H9 (cell line): Measurements from ENCODE around the gene WIZ. TPM values are rescaled to one million over a fixed set of nuclear protein-coding genes. Genes with fewer than 3 reads are reported as not detected.

Experiments
- DNase-seq: peaks from one replicate; pipeline ENCODE4 v3.0.0-alpha.2; 2017
- H2AFZ ChIP-seq: one replicate; pipeline ENCODE4 v1.6.1; 2013; ENCODE audit warnings: mild to moderate bottlenecking, low read length, control low read depth, moderate library complexity
- H2AK5ac ChIP-seq: 2 replicates; pipeline ENCODE4 v1.6.1; 2013; ENCODE audit warnings: low read length, control low read depth, mixed read lengths; ENCODE audit not compliant: insufficient read length
- H2BK120ac ChIP-seq: one replicate; pipeline ENCODE4 v1.6.1; 2013; ENCODE audit warnings: low read depth, mild to moderate bottlenecking, low read length, control low read depth, inconsistent platforms; ENCODE audit not compliant: poor library complexity, severe bottlenecking
- H2BK12ac ChIP-seq: 2 replicates; pipeline ENCODE4 v1.6.1; 2013; ENCODE audit warnings: low read length, control low read depth, mixed read lengths, low read depth; ENCODE audit not compliant: insufficient read length
- H2BK15ac ChIP-seq: 2 replicates; pipeline ENCODE4 v1.6.1; 2013; ENCODE audit warnings: low read depth, low read length, control low read depth
- H2BK20ac ChIP-seq: one replicate; pipeline ENCODE4 v1.6.1; 2013; ENCODE audit warnings: low read depth, mild to moderate bottlenecking, low read length, control low read depth, inconsistent platforms; ENCODE audit not compliant: poor library complexity, severe bottlenecking
- H2BK5ac ChIP-seq: 2 replicates; pipeline ENCODE4 v1.6.1; 2013; ENCODE audit warnings: low read length, control low read depth, mixed read lengths; ENCODE audit not compliant: insufficient read length
- H3K14ac ChIP-seq: 2 replicates; pipeline ENCODE4 v1.6.1; 2013; ENCODE audit warnings: low read length, control low read depth; ENCODE audit not compliant: insufficient read depth
- H3K18ac ChIP-seq: 2 replicates; pipeline ENCODE4 v1.6.1; 2013; ENCODE audit warnings: low read depth, mild to moderate bottlenecking, mixed read lengths, low read length, control low read depth; ENCODE audit not compliant: insufficient read length
- H3K23ac ChIP-seq: 2 replicates; pipeline ENCODE4 v1.6.1; 2013; ENCODE audit warnings: low read length, control low read depth, mixed read lengths, low read depth; ENCODE audit not compliant: insufficient read length
- H3K23me2 ChIP-seq: 2 replicates; pipeline ENCODE4 v1.6.1; 2013; ENCODE audit warnings: low read depth, mild to moderate bottlenecking, mixed read lengths, low read length, control low read depth; ENCODE audit not compliant: insufficient read length, poor library complexity, severe bottlenecking
- H3K27ac ChIP-seq: 2 replicates; pipeline ENCODE4 v1.5.1; 2013; ENCODE audit warnings: low read length, control low read depth, mixed read lengths, low read depth; ENCODE audit not compliant: insufficient read length
- H3K27me3 ChIP-seq: 2 replicates; pipeline ENCODE4 v1.6.1; 2013; ENCODE audit warnings: low read length, control low read depth, inconsistent platforms; ENCODE audit not compliant: insufficient read depth
- H3K4ac ChIP-seq: 2 replicates; pipeline ENCODE4 v1.6.1; 2013; ENCODE audit warnings: low read depth, mild to moderate bottlenecking, control low read depth, inconsistent platforms, low read length, moderate library complexity
- H3K4me1 ChIP-seq: 2 replicates; pipeline ENCODE4 v1.6.1; 2013; ENCODE audit warnings: low read length, control low read depth, inconsistent platforms; ENCODE audit not compliant: insufficient read depth
- H3K4me2 ChIP-seq: 2 replicates; pipeline ENCODE4 v1.6.1; 2013; ENCODE audit warnings: low read length, control low read depth, mixed read lengths; ENCODE audit not compliant: insufficient read length, insufficient read depth
- H3K56ac ChIP-seq: 2 replicates; pipeline ENCODE4 v1.6.1; 2013; ENCODE audit warnings: low read depth, mild to moderate bottlenecking, mixed read lengths, low read length, control low read depth; ENCODE audit not compliant: insufficient read length
- H3K79me1 ChIP-seq: 2 replicates; pipeline ENCODE4 v1.6.1; 2013; ENCODE audit warnings: low read depth, mild to moderate bottlenecking, moderate library complexity, low read length, control low read depth, inconsistent platforms; ENCODE audit not compliant: insufficient read depth, poor library complexity, severe bottlenecking
- H3K79me2 ChIP-seq: 2 replicates; pipeline ENCODE4 v1.6.1; 2013; ENCODE audit warnings: low read length, control low read depth, inconsistent platforms; ENCODE audit not compliant: insufficient read depth
- H3K9ac ChIP-seq: 2 replicates; pipeline ENCODE4 v1.6.1; 2013; ENCODE audit warnings: low read length, control low read depth, mixed read lengths; ENCODE audit not compliant: insufficient read length; ENCODE audit errors: extremely low read depth
- H3K9me3 ChIP-seq: one replicate; pipeline ENCODE4 v1.6.1; 2013; ENCODE audit warnings: low read depth, low read length, inconsistent platforms; ENCODE audit not compliant: control insufficient read depth
- H3T11ph ChIP-seq: one replicate; pipeline ENCODE4 v1.6.1; 2013; ENCODE audit warnings: mild to moderate bottlenecking, low read length, control low read depth, inconsistent platforms
- H4K20me1 ChIP-seq: one replicate; pipeline ENCODE4 v1.6.1; 2013; ENCODE audit not compliant: control insufficient read depth, insufficient read length, insufficient read depth
- H4K5ac ChIP-seq: 2 replicates; pipeline ENCODE4 v1.6.1; 2013; ENCODE audit warnings: low read depth, mild to moderate bottlenecking, mixed read lengths, low read length, control low read depth; ENCODE audit not compliant: insufficient read length
- H4K8ac ChIP-seq: replicated peaks from 2 replicates; pipeline ENCODE4 v1.6.1; 2013; ENCODE audit warnings: low read length, control low read depth, mixed read lengths, low read depth; ENCODE audit not compliant: insufficient read length
- H4K91ac ChIP-seq: 2 replicates; pipeline ENCODE4 v1.6.1; 2013; ENCODE audit warnings: low read depth, mild to moderate bottlenecking, moderate library complexity, mixed read lengths, low read length, control low read depth; ENCODE audit not compliant: insufficient read length
- H3K27ac Mint-ChIP-seq, 3 experiments: 2 replicates in 2 of 3; 3 replicates in 1 of 3; pipeline ENCODE4 v1.8.0; 2020 to 2021; ENCODE audit warnings: mixed read lengths in 3 of 3, mild to moderate bottlenecking in 1 of 3, moderate library complexity in 1 of 3
- H3K27me3 Mint-ChIP-seq: 2 replicates; pipeline ENCODE4 v1.8.0; 2021; ENCODE audit warnings: low read depth, mild to moderate bottlenecking, moderate library complexity, mixed read lengths
- H3K36me3 Mint-ChIP-seq, 3 experiments: 2 replicates in 2 of 3; 3 replicates in 1 of 3; pipeline ENCODE4 v1.8.0; 2020 to 2021; ENCODE audit warnings: low read depth in 3 of 3, mixed read lengths in 3 of 3; ENCODE audit not compliant: insufficient read depth in 1 of 3
- H3K4me1 Mint-ChIP-seq, 2 experiments: 2 replicates each; pipeline ENCODE4 v1.8.0; 2020; ENCODE audit warnings: mixed read lengths in 2 of 2
- H3K4me3 Mint-ChIP-seq, 2 experiments: 2 replicates in 1 of 2; 3 replicates in 1 of 2; pipeline ENCODE4 v1.8.0; 2020 to 2021; ENCODE audit warnings: mild to moderate bottlenecking in 2 of 2, mixed read lengths in 2 of 2, moderate library complexity in 1 of 2
- H3K9me3 Mint-ChIP-seq, 2 experiments: 2 replicates in 1 of 2; 3 replicates in 1 of 2; pipeline ENCODE4 v1.8.0; 2020; ENCODE audit warnings: mild to moderate bottlenecking in 2 of 2, mixed read lengths in 2 of 2, moderate library complexity in 1 of 2
- WGBS: extraction: QIAGEN DNeasy Blood & Tissue Kit; methylation state at CpG from one replicate; pipeline ENCODE4 v1.1.7; 2013; ENCODE audit warnings: missing lambda C conversion rate, low lambda C conversion rate, mixed read lengths; ENCODE audit not compliant: insufficient read length; ENCODE audit errors: extremely low coverage; 5-methylcytosine and 5-hydroxymethylcytosine counted together
- total RNA-seq: library from RNA; stranded (reverse); gene quantifications from 2 replicates; pipeline ENCODE4 v1.2.1, GENCODE V29; 2021
- TF ChIP-seq, protein P1 (sequence below): fragments of 200-600 bp; sonication (generic); conservative IDR thresholded peaks from 3 replicates; pipeline ENCODE4 v1.8.0; 2021; ENCODE audit warnings: antibody characterized with exemption, mild to moderate bottlenecking

WIZ gene
- total RNA-seq, 1 experiment from 2014 or later, result 33.3 TPM

DNA sequence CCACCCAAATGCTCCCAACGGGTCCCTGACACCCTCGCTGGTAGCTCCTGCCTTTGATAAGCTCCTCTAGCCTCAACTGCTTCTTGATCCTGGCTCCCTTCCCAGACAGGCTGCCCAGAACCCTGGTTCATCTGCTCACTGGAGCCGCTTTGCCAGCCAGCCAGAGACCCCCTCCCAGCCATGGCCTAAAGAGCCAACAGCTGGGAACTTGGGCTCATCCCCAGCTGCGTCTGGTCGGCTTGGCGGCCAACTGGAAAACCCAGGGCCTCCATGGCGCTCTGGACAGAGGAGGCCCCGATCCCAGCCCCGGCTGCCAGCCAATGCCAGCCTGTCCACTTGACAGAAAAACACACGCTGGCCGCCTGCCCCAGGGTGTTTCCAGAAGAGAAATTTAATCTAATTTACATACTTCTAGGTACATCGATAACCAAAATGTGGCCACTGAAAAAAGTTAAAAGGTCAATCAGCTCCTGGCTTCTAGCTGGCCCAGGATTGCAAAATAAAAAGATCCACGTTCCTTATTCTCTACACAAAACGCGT lies 28.0 kb downstream of the WIZ start:
- no peaks in the 10 kb centered on the region for H3K27me3 ChIP-seq
- H2AFZ ChIP-seq, result no peak overlapping the region
- Mint-ChIP-seq H3K4me1 (peaks cover 12 to 16% of the 10 kb centered on the region in 2 experiments), H3K9me3 (peaks cover 0 to 3% of the 10 kb centered on the region in 2 experiments; a peak in 2 of 5 replicates), H3K4me3 (no peak overlapping the region), H3K27me3 (no peaks in the 10 kb centered on the region), H3K36me3 (peaks cover 32 to 43% (median 42%) of the 10 kb centered on the region in 3 experiments), H3K27ac (no peak overlapping the region)
- H4K8ac ChIP-seq, result no peak overlapping the region
- H3T11ph ChIP-seq, result no peak overlapping the region
- H2BK20ac ChIP-seq, result no peak overlapping the region
- H3K9me3 ChIP-seq, result no peaks in the 10 kb centered on the region
- peaks cover 6% of the 10 kb centered on the region for H3K23me2 ChIP-seq
- H3K79me1 ChIP-seq, result peaks cover 10% of the 10 kb centered on the region
- H2BK5ac ChIP-seq, result no peak overlapping the region
- TF ChIP-seq, protein P1, sequence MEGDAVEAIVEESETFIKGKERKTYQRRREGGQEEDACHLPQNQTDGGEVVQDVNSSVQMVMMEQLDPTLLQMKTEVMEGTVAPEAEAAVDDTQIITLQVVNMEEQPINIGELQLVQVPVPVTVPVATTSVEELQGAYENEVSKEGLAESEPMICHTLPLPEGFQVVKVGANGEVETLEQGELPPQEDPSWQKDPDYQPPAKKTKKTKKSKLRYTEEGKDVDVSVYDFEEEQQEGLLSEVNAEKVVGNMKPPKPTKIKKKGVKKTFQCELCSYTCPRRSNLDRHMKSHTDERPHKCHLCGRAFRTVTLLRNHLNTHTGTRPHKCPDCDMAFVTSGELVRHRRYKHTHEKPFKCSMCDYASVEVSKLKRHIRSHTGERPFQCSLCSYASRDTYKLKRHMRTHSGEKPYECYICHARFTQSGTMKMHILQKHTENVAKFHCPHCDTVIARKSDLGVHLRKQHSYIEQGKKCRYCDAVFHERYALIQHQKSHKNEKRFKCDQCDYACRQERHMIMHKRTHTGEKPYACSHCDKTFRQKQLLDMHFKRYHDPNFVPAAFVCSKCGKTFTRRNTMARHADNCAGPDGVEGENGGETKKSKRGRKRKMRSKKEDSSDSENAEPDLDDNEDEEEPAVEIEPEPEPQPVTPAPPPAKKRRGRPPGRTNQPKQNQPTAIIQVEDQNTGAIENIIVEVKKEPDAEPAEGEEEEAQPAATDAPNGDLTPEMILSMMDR, result no peak
- H3K4me2 ChIP-seq, result no peak overlapping the region
- no peak overlapping the region for H3K27ac ChIP-seq
- no peak overlapping the region for H2AK5ac ChIP-seq
- DNase-seq, result no peak
- H4K20me1 ChIP-seq, result no peaks in the 10 kb centered on the region
- no peak overlapping the region for H2BK120ac ChIP-seq
- no peak overlapping the region for H4K5ac ChIP-seq
- no peaks in the 10 kb centered on the region for H3K4me1 ChIP-seq
- H3K79me2 ChIP-seq, result peaks cover 18% of the 10 kb centered on the region
- no peak overlapping the region for H3K4ac ChIP-seq
- H3K18ac ChIP-seq, result no peak overlapping the region
- no peak overlapping the region for H3K56ac ChIP-seq
- H2BK12ac ChIP-seq, result no peak overlapping the region
- H3K9ac ChIP-seq, result no peak overlapping the region
- H4K91ac ChIP-seq, result no peak overlapping the region
- H3K14ac ChIP-seq, result no peak overlapping the region
- no peak overlapping the region for H3K23ac ChIP-seq
- WGBS, result no CpG with 5 or more reads among the region's 15 CpGs
- no peak overlapping the region for H2BK15ac ChIP-seq
